NCI-H1417 treated with DMSO at 0.1 percent for 48 hours (cell line): Measurements from ENCODE around the gene SOD2.
"Not testable (repeated sequence)": the region's sequence is repeated elsewhere in the genome, so short reads cannot be mapped to it uniquely, and the experiment has no call there.

Source experiments
- DNase-seq: peaks from one replicate; lab custom pipeline; 2025; lab: John Stamatoyannopoulos, UW

Gene SOD2

DNA sequence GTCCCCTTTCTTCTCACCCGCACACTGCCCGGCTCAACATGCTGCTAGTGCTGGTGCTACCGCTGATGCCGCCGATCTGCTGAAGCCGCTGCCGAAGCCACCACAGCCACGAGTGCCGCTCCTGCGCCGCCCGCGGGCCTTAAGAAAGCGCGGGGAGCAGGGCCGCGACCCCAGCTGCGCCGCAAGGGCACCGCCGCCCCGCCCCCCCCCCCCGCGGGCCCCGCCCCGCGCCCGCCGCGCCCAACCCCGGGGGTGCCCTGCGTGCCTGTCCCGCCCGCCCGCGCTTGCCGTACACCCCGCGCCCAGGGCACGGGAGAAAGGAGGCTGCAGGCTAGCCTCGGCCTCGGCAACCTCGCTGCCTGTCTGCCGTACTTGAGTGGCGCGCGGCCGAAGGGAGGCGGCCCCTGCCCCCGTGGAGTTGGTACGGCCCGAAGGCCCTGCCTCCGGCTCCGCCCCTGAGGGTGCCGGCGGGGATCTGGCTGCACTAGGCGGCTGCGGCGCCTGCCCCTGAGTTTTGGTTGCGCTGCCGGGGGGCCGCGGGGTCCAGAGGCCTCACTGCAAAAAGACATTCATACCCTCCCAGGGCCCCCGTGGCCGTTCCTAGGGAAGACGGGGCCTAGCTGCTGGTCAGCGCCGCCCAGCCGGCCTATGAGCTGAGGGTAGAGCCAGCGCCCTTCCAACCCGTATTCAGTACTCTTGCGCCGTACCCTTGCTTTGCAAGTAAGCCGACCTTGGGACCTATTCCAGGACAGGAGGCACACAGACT is at the start of gene SOD2:
TSS of gene SOD2 (minus strand) at position 114 of the 766 bp plus-strand sequence. CDS start at position 40, 74 bp downstream.
- DNase-seq: peak; percentile 40

GRCh38 chr6:159742165-159742564 is 49.1 kb upstream of the SOD2 start:
- DNase-seq: no peak

GRCh38 chr6:159739341-159739740 is 46.3 kb upstream of the SOD2 start:
- no peak for DNase-seq

DNA sequence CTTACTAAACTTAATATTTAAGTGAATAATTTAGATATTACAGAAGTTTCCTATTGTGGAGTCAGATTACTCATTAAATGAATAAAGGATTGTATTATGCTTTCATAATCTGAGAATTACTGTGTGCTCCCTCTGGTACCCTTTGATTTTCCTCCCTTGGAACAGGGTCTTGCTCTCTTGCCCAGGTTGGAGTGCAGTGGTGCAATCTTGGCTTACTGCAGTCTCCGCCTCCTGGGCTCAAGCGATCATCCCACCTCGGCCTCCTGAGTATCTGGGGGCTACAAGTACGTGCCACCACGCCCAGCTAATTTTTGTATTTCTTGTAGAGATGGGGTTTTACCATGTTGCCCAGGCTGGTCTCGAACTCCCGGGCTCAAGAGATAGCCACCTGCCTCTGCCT is 43.9 kb upstream of the SOD2 start:
- no peak for DNase-seq

GRCh38 chr6:159733395-159733794 is 40.4 kb upstream of the SOD2 start:
- not testable (repeated sequence) for DNase-seq

DNA sequence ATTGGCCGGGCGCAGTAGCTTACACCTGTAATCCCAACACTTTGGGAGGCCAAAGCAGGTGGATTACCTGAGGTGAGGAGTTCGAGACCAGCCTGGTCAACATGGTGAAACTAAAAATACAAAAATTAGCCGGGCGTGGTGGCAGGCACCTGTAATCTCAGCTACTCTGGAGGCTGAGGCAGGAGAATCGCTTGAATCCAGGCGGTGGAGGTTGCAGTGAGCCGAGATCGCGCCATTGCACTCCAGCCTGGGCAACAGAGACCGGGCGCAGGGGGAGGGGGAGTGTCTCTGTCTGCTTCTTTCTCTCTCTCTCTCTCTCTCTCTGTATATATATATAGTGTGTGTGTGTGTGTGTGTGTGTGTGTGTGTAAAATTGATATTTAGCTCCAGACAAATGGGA is 39.5 kb upstream of the SOD2 start:
- not testable (repeated sequence) for DNase-seq

GRCh38 chr6:159730332-159730676 is 37.3 kb upstream of the SOD2 start:
- no peak for DNase-seq

DNA sequence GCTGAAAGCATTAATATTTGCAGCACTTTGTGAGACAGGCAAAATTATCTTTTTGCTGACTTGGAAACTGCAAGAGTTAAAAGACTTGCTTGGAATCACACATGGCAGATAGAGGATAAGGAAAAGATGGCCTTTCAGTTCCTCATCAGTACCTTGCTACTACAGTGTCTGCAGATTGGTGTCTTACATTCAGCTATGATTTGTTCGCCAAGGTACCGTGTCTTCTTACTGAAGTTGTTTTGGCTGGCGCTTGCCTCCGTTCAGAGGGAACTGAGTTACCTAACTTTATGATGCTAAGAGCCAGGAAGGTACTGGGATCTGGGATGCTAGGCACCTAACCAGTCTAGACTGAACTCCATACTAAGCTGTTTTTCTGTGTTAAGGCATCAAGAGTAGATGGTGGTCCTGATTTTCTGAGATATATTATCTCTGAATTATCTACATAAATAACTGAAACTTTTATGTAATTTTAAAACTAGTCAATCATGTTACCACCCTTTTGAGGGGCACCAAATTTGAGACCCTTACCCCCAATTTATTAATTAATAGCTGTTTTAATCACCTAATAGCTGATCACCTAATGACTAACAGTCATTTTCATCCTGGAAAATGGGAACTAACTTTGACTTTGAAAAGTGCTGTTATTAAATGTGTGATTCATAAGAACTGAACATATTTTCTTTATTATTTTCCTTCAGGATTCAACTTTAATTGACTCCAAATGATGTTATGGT is 36.7 kb upstream of the SOD2 start:
- no peak for DNase-seq

DNA sequence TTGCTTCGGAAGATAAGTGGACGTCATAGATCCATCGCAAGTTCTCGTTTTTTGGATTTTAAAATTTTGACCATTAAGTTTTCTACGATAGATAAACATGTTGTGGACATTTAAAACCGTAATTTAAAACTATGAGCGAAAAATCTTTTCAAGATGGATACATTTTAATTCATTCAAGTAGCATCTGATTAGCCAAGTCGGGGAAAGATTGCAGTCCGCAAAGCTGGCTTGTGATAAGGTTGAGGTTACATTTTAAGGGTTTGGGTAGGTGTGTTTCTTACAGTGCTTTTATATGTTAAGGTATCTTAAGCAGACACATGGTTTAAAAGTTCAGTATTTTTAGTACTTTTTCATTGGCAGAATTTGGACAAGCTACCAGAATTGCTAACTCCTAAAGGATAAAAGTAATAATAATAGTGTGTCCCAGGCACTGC is 35.5 kb upstream of the SOD2 start:
- DNase-seq: no peak

DNA sequence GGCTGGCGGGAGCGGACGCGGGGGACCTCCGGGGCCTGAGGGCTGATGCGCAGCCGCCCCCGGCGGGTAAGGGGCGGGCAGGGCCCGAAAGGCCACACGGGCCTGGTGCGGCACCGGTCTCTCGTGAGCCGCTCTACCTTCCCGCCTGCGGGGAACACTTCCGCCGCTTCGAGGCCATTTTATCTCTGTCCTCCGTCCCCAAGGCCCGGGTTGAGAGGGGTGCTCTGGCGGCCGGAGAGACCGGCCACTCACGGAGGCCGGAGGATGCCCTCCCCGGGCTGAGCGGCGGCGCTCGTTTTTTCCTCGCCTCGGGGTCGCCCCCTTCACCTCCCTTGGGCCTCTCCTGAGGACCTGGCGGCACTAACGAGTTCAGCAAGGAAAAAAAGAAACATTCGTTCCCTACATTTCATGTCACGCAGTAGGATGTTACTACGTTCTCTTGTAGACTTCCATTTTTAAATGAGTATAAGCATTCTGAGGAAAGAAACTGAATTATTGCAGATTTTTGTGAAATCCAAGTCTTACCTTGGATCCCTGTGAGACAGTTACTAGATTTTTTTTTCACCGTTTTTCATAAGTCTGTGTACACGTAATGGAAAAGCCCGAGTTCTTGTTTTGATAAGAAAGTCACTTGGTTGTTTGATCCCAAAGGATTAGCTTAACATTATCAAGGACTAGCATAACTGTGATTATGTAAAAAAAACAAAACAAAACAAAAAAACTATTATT is 34.8 kb upstream of the SOD2 start:
- DNase-seq: no peak

- DNase-seq: peak; percentile 93
These were observed 34.1 kb upstream of the SOD2 start, which contains the start of gene WTAP for GRCh38 chr6:159726918-159727716. TSS of gene WTAP (plus strand) at chr6:159727506. CDS start at chr6:159736266, 8,760 bp downstream.

- peak; percentile 79 for DNase-seq
These were observed 33.3 kb upstream of the SOD2 start for GRCh38 chr6:159726255-159726917.

GRCh38 chr6:159725208-159725607 is 32.2 kb upstream of the SOD2 start:
- not testable (repeated sequence) for DNase-seq

- no peak for DNase-seq
These were observed 31.7 kb upstream of the SOD2 start for GRCh38 chr6:159724778-159725177.

- no peak for DNase-seq
These were observed 30.2 kb upstream of the SOD2 start for GRCh38 chr6:159723259-159723658.

GRCh38 chr6:159722655-159723054 is 29.6 kb upstream of the SOD2 start:
- no peak for DNase-seq

GRCh38 chr6:159721981-159722380 is 28.9 kb upstream of the SOD2 start:
- not testable (repeated sequence) for DNase-seq

GRCh38 chr6:159720708-159721107 is 27.7 kb upstream of the SOD2 start:
- DNase-seq: no peak

DNA sequence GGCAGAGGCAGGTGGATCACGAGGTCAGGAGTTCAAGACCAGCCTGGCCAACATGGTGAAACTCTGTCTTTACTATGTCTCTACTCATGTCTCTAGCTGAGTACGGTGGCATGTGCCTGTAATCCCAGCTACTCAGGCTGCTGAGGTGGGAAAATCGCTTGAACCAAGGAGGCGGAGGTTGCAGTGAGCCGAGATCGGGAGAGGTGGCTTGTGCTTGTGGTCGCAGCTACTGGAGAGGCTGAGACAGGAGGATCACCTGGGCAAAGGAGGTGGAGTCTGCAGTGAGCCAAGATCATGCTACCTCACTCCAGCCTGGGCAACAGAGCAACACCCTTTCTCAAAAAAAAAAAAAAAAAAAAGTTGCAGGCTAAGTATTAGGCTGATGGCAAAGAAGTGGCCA is 26.2 kb upstream of the SOD2 start:
- DNase-seq: no peak

DNA sequence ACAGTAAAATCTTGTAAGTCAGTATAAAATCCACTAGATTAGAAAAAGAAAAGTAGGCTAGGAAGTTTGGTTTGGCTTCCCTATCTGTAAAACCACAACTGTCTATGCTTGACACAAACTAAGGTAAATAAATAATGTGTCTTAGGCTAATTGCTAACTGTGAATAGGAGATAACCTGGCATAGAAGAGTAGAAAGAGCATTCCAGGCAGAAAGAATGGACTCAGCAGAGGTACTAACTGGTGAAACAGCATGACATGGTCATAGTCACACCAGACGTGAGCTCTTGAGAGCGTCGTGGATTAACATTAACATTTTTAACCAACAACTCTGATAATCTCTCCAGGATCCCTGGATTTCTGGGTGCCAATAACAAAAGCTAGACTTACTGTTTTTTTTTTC is 25.6 kb upstream of the SOD2 start:
- no peak for DNase-seq
